ENCODE data around the gene APBA3. TPM values are rescaled to one million over a fixed set of nuclear protein-coding genes. Genes with fewer than 3 reads are reported as not detected.
"Not testable (repeated sequence)": the region's sequence is repeated elsewhere in the genome, so short reads cannot be mapped to it uniquely, and the experiment has no call there.

APBA3 gene
- total and polyA plus RNA-seq, 3 donors from 2014 or later, result 12.0 to 48.3 (median 34.4) TPM

GRCh38 chr19:3768015-3768747 lies 6.7 kb upstream of the APBA3 start:
- no peak for DNase-seq
- no peaks in the 10 kb centered on the region for H3K36me3 ChIP-seq (ENCODE audit: low read depth, missing control alignments)
- no peaks in the 10 kb centered on the region for H3K9me3 ChIP-seq
- no peaks in the 10 kb centered on the region for H3K27me3 ChIP-seq
- H3K4me1 ChIP-seq, result peaks cover 4% of the 10 kb centered on the region
- no peak overlapping the region for H3K27ac ChIP-seq
- intact Hi-C loops (cut with DNase I; ENCODE audit: low total_unique reads), result no loop called here
- no peak overlapping the region for H3K4me3 ChIP-seq
- WGBS, 2 donors, result 89 to 95% methylated on average over 4 to 25 of the region's 25 CpGs
- TF ChIP-seq CTCF (IDR thresholded peaks at IDR 0.05), result no peak
- TF ChIP-seq POLR2A (IDR thresholded peaks at IDR 0.05), result no peak

- TF ChIP-seq CTCF (IDR thresholded peaks at IDR 0.05) (no peak), POLR2A (IDR thresholded peaks at IDR 0.05) (no peak)
- no peaks in the 10 kb centered on the region for H3K9me3 ChIP-seq
- intact Hi-C loops (cut with DNase I; ENCODE audit: low total_unique reads), result no loop called here
- H3K27ac ChIP-seq, result no peak overlapping the region
- peaks cover 4% of the 10 kb centered on the region for H3K4me1 ChIP-seq
- no peak for DNase-seq
- no peaks in the 10 kb centered on the region for H3K27me3 ChIP-seq
- H3K36me3 ChIP-seq (ENCODE audit: low read depth, missing control alignments), result no peaks in the 10 kb centered on the region
- H3K4me3 ChIP-seq, result no peak overlapping the region
- 91 to 98% methylated on average over 8 to 23 of the region's 23 CpGs for WGBS, 2 donors
These were observed 5.6 kb upstream of the APBA3 start for GRCh38 chr19:3767050-3767449.

- no peak for DNase-seq
- WGBS, 2 donors, result 83 to 92% methylated on average over 7 of the region's 7 CpGs
- Histone ChIP-seq H3K27me3 (no peaks in the 10 kb centered on the region), H3K9me3 (no peaks in the 10 kb centered on the region), H3K36me3 (ENCODE audit: low read depth, missing control alignments) (no peaks in the 10 kb centered on the region), H3K4me1 (peaks cover 7% of the 10 kb centered on the region), H3K27ac (no peak overlapping the region), H3K4me3 (no peak overlapping the region)
- no peak for TF ChIP-seq POLR2A (IDR thresholded peaks at IDR 0.05)
- no peak for TF ChIP-seq CTCF (IDR thresholded peaks at IDR 0.05)
- intact Hi-C loops (cut with DNase I; ENCODE audit: low total_unique reads), result no loop called here
These were observed 5.0 kb upstream of the APBA3 start for GRCh38 chr19:3766520-3766919.

- H3K36me3 ChIP-seq (ENCODE audit: low read depth, missing control alignments); H3K4me3 ChIP-seq; DNase-seq; intact Hi-C loops (cut with DNase I; ENCODE audit: low total_unique reads); H3K27ac ChIP-seq; H3K27me3 ChIP-seq; H3K4me1 ChIP-seq; H3K9me3 ChIP-seq: not testable (repeated sequence)
- WGBS, 2 donors, result 90 to 93% methylated on average over 5 of the region's 5 CpGs
These were observed 4.3 kb upstream of the APBA3 start for GRCh38 chr19:3765757-3766156.

GRCh38 chr19:3765121-3765520 lies 3.6 kb upstream of the APBA3 start:
- 90 to 93% methylated on average over 12 of the region's 12 CpGs for WGBS, 2 donors
- TF ChIP-seq POLR2A (IDR thresholded peaks at IDR 0.05), result no peak
- TF ChIP-seq CTCF (IDR thresholded peaks at IDR 0.05), result no peak
- no peaks in the 10 kb centered on the region for H3K36me3 ChIP-seq (ENCODE audit: low read depth, missing control alignments)
- H3K9me3 ChIP-seq, result no peaks in the 10 kb centered on the region
- DNase-seq, result no peak
- peaks cover 9% of the 10 kb centered on the region for H3K4me1 ChIP-seq
- H3K27ac ChIP-seq, result no peak overlapping the region
- intact Hi-C loops (cut with DNase I; ENCODE audit: low total_unique reads), result no loop called here
- H3K27me3 ChIP-seq, result no peaks in the 10 kb centered on the region
- H3K4me3 ChIP-seq, result no peak overlapping the region

Data from testis (tissue), 3 donors.